Gastroesophageal sphincter (tissue), 3 donors: ENCODE measurements around the gene ARIH1.
"Not testable (repeated sequence)": the region's sequence is repeated elsewhere in the genome, so short reads cannot be mapped to it uniquely, and the experiment has no call there.

ENCODE experiments used
- CTCF ChIP-seq, 4 experiments: fragments of 200-600 bp in 2 of 4; fragments of 450-650 bp in 2 of 4; sonication (generic) in 1 of 4; IDR thresholded peaks; one replicate each; pipeline ENCODE4 v1.5.1; 2017 to 2019; ENCODE audit warnings: antibody characterized with exemption in 4 of 4, mild to moderate bottlenecking in 2 of 4, moderate library complexity in 2 of 4
- EP300 ChIP-seq: sonication (generic); formaldehyde crosslinking; IDR thresholded peaks from one replicate; pipeline ENCODE4 v1.6.1; 2017; ENCODE audit warnings: antibody characterized with exemption, mild to moderate bottlenecking
- POLR2A ChIP-seq, 2 donors: fragments of 450-650 bp; IDR thresholded peaks; one replicate each; pipeline ENCODE4 v1.6.1; 2017; ENCODE audit warnings: antibody characterized with exemption in 2 of 2, mild to moderate bottlenecking in 2 of 2, moderate library complexity in 1 of 2
- POLR2AphosphoS5 ChIP-seq: sonication (generic); formaldehyde crosslinking; IDR thresholded peaks from one replicate; pipeline ENCODE4 v1.6.1; 2017; ENCODE audit warnings: antibody characterized with exemption

DNA sequence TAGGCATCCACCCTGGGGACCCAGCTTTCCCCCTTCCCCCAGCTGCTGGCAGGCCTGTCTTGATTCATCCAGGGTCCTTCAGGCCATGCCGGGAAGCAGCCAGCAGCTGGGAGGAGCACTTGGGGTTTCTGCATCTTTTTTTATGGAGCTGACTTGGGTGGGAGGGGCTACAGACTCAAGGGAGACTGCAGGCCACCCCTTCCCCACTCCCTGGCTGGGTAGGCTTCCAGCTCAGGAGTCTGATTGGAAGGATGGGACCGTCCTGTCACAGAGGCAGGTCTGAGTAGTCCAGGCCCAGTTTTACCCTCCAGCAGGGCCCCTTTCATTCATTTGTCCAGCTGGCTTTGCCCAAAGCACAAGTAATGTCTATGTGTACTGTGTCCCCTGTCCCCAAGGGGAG is 168.1 kb downstream of the ARIH1 start:
- not testable (repeated sequence) for TF ChIP-seq CTCF (IDR thresholded peaks at IDR 0.05); EP300; POLR2AphosphoS5; POLR2A (IDR thresholded peaks at IDR 0.05)
